ENCODE measurements around the gene ZNF606. TPM values are rescaled to one million over a fixed set of nuclear protein-coding genes. Genes with fewer than 3 reads are reported as not detected.
A peak's percentile ranks its signal among the peaks of the same experiment; 100 is the strongest.

ZNF606 gene
- total RNA-seq = 16.3 and 17.4 TPM in 2 replicates

DNA sequence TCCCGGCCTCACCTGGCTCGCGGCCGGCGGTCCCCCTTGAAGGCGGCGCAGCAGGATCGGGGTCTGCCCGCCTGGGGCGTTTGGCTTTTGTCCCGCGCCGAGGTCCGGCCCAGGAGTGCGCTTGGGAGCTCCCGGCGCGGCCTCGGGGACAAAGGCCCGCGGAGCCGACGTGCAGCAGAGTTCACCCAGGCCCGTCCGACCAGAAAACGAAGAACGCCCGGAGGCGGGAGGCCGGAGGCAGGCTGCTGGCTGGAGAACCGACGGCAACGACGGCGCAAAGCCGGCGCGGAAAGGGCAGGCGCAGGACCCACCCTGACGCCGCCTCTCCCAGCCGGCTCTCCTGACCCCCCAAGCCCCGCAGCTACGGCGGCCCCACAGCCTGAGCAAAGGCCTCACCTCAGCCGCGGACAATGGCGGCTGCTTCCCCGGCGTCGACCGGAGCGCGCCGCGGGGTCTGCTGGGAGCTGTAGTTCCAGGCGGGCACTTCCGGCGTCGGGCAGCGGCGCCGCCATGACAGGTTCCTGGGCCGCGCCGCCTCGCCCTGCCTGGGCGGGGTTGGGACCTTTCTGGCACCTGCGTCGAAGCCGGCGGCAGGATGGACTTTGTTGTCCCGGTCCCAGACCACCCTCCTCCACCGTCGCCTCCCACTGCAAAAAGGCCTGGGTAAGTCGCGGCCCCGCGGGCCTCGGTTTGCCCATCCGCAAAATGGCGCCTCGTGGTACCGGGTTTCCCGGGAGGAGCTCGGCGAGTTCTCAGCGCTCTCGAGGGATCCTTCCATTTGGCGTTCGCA, at the start of gene ZNF606:
TSS of gene ZNF606 (minus strand) at position 437 of the 790 bp plus-strand sequence. CDS start 1,501 bp downstream, outside the sequence.
- Histone ChIP-seq H3K27ac (ENCODE audit: low read depth, low read length) (peak within 1 kb of the TSS; percentile 85), H3K79me2 (ENCODE audit: insufficient read depth, low read length) (peaks cover 39% of the 10 kb centered on the region), H3K4me3 (ENCODE audit: insufficient read depth, low read length) (peak within 1 kb of the TSS; percentile 88), H3K27me3 (ENCODE audit: insufficient read depth, low read length) (no peaks in the 10 kb centered on the region), H2AFZ (ENCODE audit: low read length) (peak within 1 kb of the TSS; percentile 99), H3K36me3 (ENCODE audit: insufficient read depth, low read length) (peaks cover 54% of the 10 kb centered on the region), H3K9me3 (ENCODE audit: low read depth, low read length) (peaks cover 3% of the 10 kb centered on the region), H3K4me2 (ENCODE audit: insufficient read depth, low read length) (peak within 1 kb of the TSS; percentile 98), H4K20me1 (ENCODE audit: insufficient read depth, low read length) (no peaks in the 10 kb centered on the region), H3K4me1 (ENCODE audit: insufficient read depth, low read length) (peaks cover 7% of the 10 kb centered on the region)
- peak; percentile 99 for DNase-seq (ENCODE audit: insufficient read length, low spot score, missing footprints)
- TF ChIP-seq, protein P1, sequence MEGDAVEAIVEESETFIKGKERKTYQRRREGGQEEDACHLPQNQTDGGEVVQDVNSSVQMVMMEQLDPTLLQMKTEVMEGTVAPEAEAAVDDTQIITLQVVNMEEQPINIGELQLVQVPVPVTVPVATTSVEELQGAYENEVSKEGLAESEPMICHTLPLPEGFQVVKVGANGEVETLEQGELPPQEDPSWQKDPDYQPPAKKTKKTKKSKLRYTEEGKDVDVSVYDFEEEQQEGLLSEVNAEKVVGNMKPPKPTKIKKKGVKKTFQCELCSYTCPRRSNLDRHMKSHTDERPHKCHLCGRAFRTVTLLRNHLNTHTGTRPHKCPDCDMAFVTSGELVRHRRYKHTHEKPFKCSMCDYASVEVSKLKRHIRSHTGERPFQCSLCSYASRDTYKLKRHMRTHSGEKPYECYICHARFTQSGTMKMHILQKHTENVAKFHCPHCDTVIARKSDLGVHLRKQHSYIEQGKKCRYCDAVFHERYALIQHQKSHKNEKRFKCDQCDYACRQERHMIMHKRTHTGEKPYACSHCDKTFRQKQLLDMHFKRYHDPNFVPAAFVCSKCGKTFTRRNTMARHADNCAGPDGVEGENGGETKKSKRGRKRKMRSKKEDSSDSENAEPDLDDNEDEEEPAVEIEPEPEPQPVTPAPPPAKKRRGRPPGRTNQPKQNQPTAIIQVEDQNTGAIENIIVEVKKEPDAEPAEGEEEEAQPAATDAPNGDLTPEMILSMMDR (IDR thresholded peaks at IDR 0.05; ENCODE audit: extremely low read depth, low read depth, low read length) = no peak

GRCh38 chr19:58052256-58052655, 49.6 kb upstream of the ZNF606 start:
- H3K36me3 ChIP-seq (ENCODE audit: insufficient read depth, low read length) = no peaks in the 10 kb centered on the region
- no peaks in the 10 kb centered on the region for H3K27me3 ChIP-seq (ENCODE audit: insufficient read depth, low read length)
- H3K79me2 ChIP-seq (ENCODE audit: insufficient read depth, low read length) = no peaks in the 10 kb centered on the region
- H4K20me1 ChIP-seq (ENCODE audit: insufficient read depth, low read length) = no peaks in the 10 kb centered on the region
- DNase-seq (ENCODE audit: insufficient read length, low spot score, missing footprints) = peak; percentile 74
- no peak overlapping the region for H3K4me2 ChIP-seq (ENCODE audit: insufficient read depth, low read length)
- H3K27ac ChIP-seq (ENCODE audit: low read depth, low read length) = no peak overlapping the region
- H3K9me3 ChIP-seq (ENCODE audit: low read depth, low read length) = no peaks in the 10 kb centered on the region
- no peak overlapping the region for H2AFZ ChIP-seq (ENCODE audit: low read length)
- TF ChIP-seq, protein P1 (IDR thresholded peaks at IDR 0.05; ENCODE audit: extremely low read depth, low read depth, low read length) = no peak
- peaks cover 3% of the 10 kb centered on the region for H3K4me1 ChIP-seq (ENCODE audit: insufficient read depth, low read length)
- H3K4me3 ChIP-seq (ENCODE audit: insufficient read depth, low read length) = no peak overlapping the region

DNA sequence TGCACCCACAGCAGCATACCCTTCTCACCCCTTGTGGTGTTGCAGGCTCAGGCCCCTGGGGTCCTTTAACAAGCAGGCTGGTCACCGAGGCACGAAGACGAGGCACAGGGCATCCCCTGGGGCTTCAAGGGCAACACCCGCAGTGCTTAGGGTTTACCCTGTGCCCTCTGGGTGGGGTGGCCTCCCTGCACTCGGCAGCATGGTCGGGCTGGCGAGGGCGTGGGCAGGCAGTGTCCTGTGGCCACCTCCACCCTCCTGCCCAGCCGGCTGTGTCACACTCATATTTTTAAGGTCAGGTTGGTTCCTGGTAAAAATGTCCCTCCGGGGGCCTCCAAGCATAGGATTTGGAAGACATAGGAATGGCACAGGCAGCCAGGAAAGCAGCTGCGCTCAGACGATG, 45.1 kb upstream of the ZNF606 start:
- Histone ChIP-seq H3K79me2 (ENCODE audit: insufficient read depth, low read length) (no peaks in the 10 kb centered on the region), H3K27ac (ENCODE audit: low read depth, low read length) (no peak overlapping the region), H3K4me3 (ENCODE audit: insufficient read depth, low read length) (no peak overlapping the region), H3K9me3 (ENCODE audit: low read depth, low read length) (peaks cover 3% of the 10 kb centered on the region), H3K27me3 (ENCODE audit: insufficient read depth, low read length) (no peaks in the 10 kb centered on the region), H3K36me3 (ENCODE audit: insufficient read depth, low read length) (no peaks in the 10 kb centered on the region), H3K4me1 (ENCODE audit: insufficient read depth, low read length) (no peaks in the 10 kb centered on the region), H3K4me2 (ENCODE audit: insufficient read depth, low read length) (no peak overlapping the region), H2AFZ (ENCODE audit: low read length) (no peak overlapping the region), H4K20me1 (ENCODE audit: insufficient read depth, low read length) (no peaks in the 10 kb centered on the region)
- TF ChIP-seq, protein P1 (IDR thresholded peaks at IDR 0.05; ENCODE audit: extremely low read depth, low read depth, low read length) = no peak
- peak; percentile 55 for DNase-seq (ENCODE audit: insufficient read length, low spot score, missing footprints)

DNA sequence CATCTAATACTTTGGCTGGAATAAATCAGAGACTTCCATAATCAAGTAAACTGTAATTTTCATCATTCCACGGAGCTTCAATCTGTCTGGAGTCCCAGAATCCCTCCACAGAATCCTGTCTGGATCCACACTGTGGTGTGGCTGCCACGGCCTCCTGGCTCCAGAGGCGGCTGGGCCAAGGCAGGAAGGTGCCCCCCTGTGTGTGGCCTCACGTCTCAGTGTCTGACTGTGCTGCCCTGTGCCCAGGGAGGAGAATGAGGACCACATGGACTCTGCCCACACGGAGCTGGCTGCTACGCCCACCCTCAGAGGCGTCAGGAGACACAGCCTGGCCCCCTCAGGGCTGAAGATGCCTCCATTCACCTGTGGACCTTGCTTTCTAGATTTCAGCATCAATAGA, 44.2 kb upstream of the ZNF606 start:
- no peak overlapping the region for H3K27ac ChIP-seq (ENCODE audit: low read depth, low read length)
- no peaks in the 10 kb centered on the region for H3K4me1 ChIP-seq (ENCODE audit: insufficient read depth, low read length)
- H3K4me2 ChIP-seq (ENCODE audit: insufficient read depth, low read length) = no peak overlapping the region
- H3K27me3 ChIP-seq (ENCODE audit: insufficient read depth, low read length) = no peaks in the 10 kb centered on the region
- H3K9me3 ChIP-seq (ENCODE audit: low read depth, low read length) = peaks cover 3% of the 10 kb centered on the region
- H3K79me2 ChIP-seq (ENCODE audit: insufficient read depth, low read length) = no peaks in the 10 kb centered on the region
- no peaks in the 10 kb centered on the region for H3K36me3 ChIP-seq (ENCODE audit: insufficient read depth, low read length)
- peak; percentile 66 for DNase-seq (ENCODE audit: insufficient read length, low spot score, missing footprints)
- TF ChIP-seq, protein P1 (IDR thresholded peaks at IDR 0.05; ENCODE audit: extremely low read depth, low read depth, low read length) = no peak
- no peak overlapping the region for H2AFZ ChIP-seq (ENCODE audit: low read length)
- no peak overlapping the region for H3K4me3 ChIP-seq (ENCODE audit: insufficient read depth, low read length)
- no peaks in the 10 kb centered on the region for H4K20me1 ChIP-seq (ENCODE audit: insufficient read depth, low read length)

Measured in osteoblast (primary cell).